HG03045 (cell line): ENCODE measurements around the gene LDLR.
"Not testable (repeated sequence)": the region's sequence is repeated elsewhere in the genome, so short reads cannot be mapped to it uniquely, and the experiment has no call there.

ENCODE experiments used
- ATAC-seq: cut with Tn5 transposase; IDR thresholded peaks from one replicate; pipeline ENCODE4 v1.9.1; 2021; ENCODE audit warnings: mild to moderate bottlenecking, moderate library complexity; ENCODE audit not compliant: unreplicated experiment

Gene LDLR

DNA sequence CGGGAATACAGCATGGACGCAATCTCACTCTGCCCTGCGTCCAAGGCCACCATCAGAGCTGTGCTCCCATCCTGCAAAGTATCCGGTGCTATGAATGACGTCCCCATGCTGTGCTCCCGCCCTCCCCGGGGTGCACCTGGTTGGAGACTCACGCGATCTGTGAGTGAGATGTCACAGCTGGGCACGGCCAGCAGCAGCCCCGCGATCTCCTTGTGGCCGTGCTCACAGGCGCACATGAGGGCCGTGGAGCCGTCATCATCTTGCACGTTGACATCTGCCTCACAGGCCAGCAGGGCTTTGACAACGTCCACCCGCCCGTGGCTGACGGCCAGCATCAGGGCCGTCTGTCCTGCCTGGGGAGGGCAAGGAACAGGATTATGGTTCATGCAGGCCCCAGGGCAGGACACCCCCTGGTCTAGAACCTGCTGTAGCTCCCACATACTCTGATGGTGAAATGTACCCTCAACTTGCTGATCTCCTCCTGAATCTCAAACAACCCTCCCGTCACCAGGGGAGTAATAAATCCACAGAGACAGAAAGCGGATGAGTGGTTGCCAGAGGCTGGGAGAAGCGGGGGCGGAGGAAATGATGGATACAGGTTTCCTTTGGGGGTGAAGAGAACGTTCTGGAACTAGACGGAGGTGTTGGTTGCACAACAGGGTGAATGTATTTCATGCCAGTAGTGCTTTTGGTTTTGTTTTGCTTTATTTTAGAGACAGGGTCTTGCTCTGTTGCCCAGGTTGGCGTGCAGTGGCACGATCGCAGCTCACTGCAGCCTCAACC is 80.8 kb downstream of the LDLR start:
- no peak for ATAC-seq

- ATAC-seq: no peak
Measured at GRCh38 chr19:11171144-11171543, 81.9 kb downstream of the LDLR start.

GRCh38 chr19:11172576-11172975 is 83.3 kb downstream of the LDLR start:
- ATAC-seq: no peak

DNA sequence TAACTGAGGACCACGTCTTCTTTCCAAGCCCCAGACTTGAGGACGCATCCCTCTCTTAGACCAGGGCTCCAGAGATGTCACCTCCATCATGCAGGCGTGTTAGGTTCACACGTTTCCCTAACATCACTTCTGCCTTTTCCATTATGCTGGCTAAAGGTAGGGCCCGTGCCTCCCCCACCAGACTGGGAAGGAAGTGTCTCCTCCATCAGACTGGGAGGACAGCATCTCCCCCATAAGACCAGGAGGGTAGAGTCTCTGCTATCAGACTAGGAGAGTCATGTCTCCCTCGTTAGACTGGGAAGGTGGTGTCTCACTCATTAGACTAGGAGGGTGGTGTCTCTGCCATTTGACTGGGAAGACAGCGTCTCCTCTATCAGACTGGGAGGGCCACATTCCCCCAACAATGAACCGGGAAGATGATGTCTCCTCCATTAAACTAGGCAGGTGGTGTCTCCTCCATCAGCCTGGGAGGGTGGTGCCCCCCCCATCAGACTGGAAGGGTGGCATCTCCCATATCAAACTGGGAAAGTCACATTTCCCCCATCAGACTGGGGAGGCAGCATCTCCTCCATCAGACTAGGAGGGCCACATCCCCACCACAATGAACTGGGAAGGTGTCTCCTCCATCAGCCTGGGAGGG is 84.4 kb downstream of the LDLR start:
- no peak for ATAC-seq

DNA sequence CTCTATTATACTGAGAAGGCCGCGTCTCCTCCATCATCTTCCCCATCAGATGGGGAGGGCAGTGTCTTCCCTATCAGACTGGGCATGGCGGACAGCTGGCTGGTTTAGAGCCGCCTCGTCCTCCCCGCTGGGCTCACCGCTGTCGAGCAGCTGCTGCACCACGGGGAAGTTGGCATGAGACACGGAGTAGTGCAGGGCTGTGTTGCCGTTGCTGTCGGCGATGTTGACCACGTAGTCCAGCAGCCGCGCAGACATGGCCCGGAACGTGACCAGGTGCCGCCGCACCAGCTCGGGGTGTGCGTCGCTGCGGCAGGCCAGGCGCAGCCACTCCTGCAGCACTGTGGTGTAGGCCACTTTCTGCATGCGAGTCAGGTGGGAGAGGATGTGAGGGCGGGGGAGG is 85.1 kb downstream of the LDLR start:
- ATAC-seq: no peak

DNA sequence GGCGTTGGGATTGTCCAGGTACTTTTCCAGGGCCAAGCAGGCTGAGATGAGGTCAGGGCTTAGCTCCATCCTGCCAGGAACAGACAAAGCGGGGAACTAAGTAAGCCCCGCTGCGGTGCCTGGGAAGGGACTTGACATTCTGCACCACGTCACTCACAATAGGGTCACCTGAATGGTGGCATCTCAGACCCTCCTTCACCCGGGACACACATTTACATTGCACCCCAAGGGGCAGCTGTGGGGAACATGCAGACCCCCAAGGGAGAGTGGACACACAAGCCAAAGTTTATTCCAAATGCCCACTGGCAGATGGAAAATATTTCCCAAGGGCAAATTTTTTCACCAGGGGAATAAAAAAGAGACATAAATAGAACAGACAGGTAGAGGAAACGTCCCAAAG is 86.7 kb downstream of the LDLR start:
- no peak for ATAC-seq

DNA sequence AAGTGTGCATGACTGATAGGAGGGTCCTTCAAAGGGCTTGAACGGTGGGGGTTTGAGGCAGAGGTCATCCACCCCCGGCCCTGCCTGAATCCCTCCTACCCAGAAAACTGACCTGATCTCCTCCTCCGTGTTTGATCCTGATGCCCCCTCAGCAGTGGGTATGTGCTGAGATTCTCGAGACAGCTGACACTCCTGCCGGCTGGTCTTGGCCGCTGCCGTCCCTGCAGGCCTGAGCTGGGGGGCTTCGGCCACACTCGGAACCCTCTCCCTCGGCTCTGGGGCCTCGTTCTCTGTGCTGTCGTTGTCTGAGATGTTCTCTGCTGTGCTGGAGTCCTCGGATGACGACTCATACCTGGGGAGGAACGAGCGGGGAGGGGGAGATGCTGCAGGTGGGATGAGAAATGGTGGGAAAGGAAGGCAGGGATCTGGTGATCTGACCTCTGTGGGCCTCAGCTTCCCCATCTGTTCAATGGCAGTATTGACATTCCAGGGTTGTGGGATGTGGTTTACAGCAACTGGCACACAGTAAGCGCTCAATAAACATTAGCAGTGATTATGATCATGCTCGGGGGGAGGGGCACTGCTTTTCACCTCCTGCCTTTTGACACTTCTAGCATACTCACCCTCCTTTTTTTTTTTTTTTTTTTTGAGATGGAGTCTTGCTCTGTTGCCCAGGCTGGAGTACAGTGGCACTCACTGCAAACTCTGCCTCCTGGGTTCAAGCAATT is 87.4 kb downstream of the LDLR start:
- ATAC-seq: no peak

DNA sequence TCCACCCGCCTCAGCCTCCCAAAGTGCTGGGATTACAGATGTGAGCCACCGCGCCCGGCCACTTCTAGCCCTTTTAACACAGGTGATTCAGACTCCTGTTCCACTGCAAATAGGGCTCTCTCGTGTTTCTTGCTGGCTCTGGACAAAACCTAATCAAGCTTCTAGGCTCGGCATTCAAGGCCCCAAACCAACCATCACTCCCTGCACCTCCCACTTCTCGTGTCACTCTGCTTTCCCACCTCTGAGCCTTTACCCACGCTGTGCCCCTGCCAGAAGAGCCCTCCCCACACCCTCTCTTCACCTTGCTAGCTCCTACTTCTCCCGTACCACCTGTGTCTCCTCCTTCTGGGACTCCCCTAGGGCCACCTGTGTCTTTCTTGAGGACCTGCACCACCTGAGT is 88.3 kb downstream of the LDLR start:
- ATAC-seq: no peak

DNA sequence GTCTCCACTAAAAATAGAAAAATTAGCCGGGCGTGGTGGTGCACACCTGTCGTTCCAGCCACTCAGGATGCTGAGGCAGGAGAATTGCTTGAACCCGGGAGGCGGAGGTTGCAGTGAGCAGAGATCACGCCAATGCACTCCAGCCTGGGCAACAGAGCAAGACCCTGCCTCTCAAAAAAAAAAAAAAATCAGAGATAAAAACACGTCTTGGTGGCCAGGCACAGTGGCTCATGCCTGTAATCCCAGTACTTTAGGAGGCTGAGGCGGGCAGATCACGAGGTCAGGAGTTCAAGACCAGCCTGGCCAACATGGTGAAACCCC is 89.8 kb downstream of the LDLR start:
- not testable (repeated sequence) for ATAC-seq

GRCh38 chr19:11179716-11180297 is 90.5 kb downstream of the LDLR start:
- ATAC-seq: no peak

- no peak for ATAC-seq
Measured at GRCh38 chr19:11180346-11180745, 91.1 kb downstream of the LDLR start.

- not testable (repeated sequence) for ATAC-seq
Measured at GRCh38 chr19:11180975-11181374, 91.7 kb downstream of the LDLR start.

DNA sequence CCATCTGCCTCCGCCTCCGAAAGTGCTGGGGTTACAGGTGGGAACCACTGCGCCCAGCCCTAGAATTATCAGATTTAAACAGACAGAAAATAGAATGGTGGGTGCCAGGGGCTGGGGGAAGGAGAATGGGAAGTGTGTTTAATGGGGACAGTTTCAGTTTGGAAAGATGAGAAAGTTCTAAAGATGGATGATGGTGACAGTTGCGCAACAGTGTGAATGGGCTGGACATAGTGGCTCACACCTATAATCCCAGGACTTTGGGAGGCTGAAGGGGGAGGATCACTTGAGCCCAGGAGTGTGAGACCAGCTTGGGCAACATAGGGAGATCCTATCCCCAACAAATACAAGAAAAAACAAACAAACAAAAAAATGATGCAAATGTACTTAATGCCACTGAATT is 92.2 kb downstream of the LDLR start:
- no peak for ATAC-seq
